Measurements from ENCODE around the gene IMMP2L. TPM values are rescaled to one million over a fixed set of nuclear protein-coding genes. Genes with fewer than 3 reads are reported as not detected.

Gene IMMP2L
- total and polyA plus RNA-seq, 2 donors (not counting 3 experiments of a cell fraction or from before 2014, with no cell fraction given), result 9.9 to 11.8 TPM

DNA sequence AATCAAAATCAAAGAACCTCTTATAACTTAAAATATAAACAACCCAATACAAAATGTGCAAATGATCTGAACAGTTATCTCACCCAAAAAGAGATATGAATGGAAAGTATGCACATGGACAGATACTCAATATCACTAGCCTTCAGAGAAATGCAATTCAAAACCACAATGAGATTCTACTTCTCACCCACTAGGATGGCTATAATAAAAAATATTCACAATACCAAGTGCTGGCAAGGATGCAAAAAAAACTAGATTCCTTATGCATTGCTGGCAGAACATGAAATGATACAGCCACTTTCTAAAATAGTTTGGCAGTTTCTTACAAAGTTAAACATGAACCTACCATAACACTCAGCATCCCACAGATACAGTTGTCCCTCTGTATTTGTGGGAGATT lies 601.5 kb downstream of the IMMP2L start:
- dilution Hi-C loops (cut with MboI; ENCODE audit: extremely low pct_ligation_motif_present, low sequenced_read_pairs), result no loop called here
- DNase-seq (ENCODE audit: low read depth, low spot score), result no peak
- FAIRE-seq, result no peak
- Histone ChIP-seq H2AFZ (ENCODE audit: low read depth, low read length) (no peak overlapping the region), H3K27me3 (ENCODE audit: control insufficient read depth in 2 of 2, insufficient read depth in 2 of 2, low read length in 2 of 2) (no peaks in the 10 kb centered on the region), H3K9ac (replicated peaks; ENCODE audit: extremely low read depth, insufficient read depth, low read length) (no peak overlapping the region), H3K36me3 (ENCODE audit: control insufficient read depth in 2 of 2, extremely low read depth in 1 of 2, insufficient read depth in 2 of 2, low read length in 2 of 2) (no peaks in the 10 kb centered on the region), H3K4me3 (replicated peaks in 1 of 3; ENCODE audit: insufficient read depth in 1 of 3, low read depth in 1 of 3, low read length in 3 of 3) (no peak overlapping the region), H3K9me1 (replicated peaks; ENCODE audit: control insufficient read depth, extremely low read depth, insufficient read depth, low read length) (no peaks in the 10 kb centered on the region), H3K27ac (ENCODE audit: insufficient read depth, low read depth, low read length) (no peak overlapping the region), H3K79me2 (ENCODE audit: control insufficient read depth, insufficient read depth, low read length) (no peaks in the 10 kb centered on the region), H3K4me2 (ENCODE audit: insufficient read depth, low read length) (no peak overlapping the region), H3K4me1 (ENCODE audit: control insufficient read depth, extremely low read depth, insufficient read depth, low read length) (no peaks in the 10 kb centered on the region), H3K9me3 (replicated peaks; ENCODE audit: control insufficient read depth, insufficient read depth, low read length) (no peaks in the 10 kb centered on the region), H4K20me1 (replicated peaks; ENCODE audit: control insufficient read depth, extremely low read depth, insufficient read depth, low read length) (no peaks in the 10 kb centered on the region)
- BruUV-seq (replicated peaks), result no TSS peak
- no peak for TF ChIP-seq EZH2 (IDR thresholded peaks at IDR 0.05; ENCODE audit: borderline replicate concordance, low read depth, low read length, severe bottlenecking)
- TF ChIP-seq POLR2A (IDR thresholded peaks at IDR 0.05; ENCODE audit: low read depth, low read length), result no peak
- TF ChIP-seq MYC (IDR thresholded peaks at IDR 0.05; ENCODE audit: low read depth, low read length), result no peak
- TF ChIP-seq, protein P1, sequence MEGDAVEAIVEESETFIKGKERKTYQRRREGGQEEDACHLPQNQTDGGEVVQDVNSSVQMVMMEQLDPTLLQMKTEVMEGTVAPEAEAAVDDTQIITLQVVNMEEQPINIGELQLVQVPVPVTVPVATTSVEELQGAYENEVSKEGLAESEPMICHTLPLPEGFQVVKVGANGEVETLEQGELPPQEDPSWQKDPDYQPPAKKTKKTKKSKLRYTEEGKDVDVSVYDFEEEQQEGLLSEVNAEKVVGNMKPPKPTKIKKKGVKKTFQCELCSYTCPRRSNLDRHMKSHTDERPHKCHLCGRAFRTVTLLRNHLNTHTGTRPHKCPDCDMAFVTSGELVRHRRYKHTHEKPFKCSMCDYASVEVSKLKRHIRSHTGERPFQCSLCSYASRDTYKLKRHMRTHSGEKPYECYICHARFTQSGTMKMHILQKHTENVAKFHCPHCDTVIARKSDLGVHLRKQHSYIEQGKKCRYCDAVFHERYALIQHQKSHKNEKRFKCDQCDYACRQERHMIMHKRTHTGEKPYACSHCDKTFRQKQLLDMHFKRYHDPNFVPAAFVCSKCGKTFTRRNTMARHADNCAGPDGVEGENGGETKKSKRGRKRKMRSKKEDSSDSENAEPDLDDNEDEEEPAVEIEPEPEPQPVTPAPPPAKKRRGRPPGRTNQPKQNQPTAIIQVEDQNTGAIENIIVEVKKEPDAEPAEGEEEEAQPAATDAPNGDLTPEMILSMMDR (IDR thresholded peaks at IDR 0.05; ENCODE audit: extremely low read depth in 1 of 2, insufficient read depth in 1 of 2, low read depth in 1 of 2, low read length in 2 of 2), result no peak
- TF ChIP-seq POLR2AphosphoS5 (IDR thresholded peaks at IDR 0.05; ENCODE audit: insufficient read depth, low read depth, low read length), result no peak
- no peak for TF ChIP-seq GATA2 (IDR thresholded peaks at IDR 0.05; ENCODE audit: insufficient read depth, insufficient read length, low read depth, low read length)
- TF ChIP-seq, protein P2, sequence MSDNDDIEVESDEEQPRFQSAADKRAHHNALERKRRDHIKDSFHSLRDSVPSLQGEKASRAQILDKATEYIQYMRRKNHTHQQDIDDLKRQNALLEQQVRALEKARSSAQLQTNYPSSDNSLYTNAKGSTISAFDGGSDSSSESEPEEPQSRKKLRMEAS (IDR thresholded peaks at IDR 0.05; ENCODE audit: insufficient read depth, insufficient read length), result no peak
- no peak for TF ChIP-seq FOS (IDR thresholded peaks at IDR 0.05; ENCODE audit: borderline replicate concordance, insufficient read depth, low read length)
- TF ChIP-seq JUN (IDR thresholded peaks at IDR 0.05; ENCODE audit: borderline replicate concordance, insufficient read depth, insufficient read length, low read depth), result no peak
- intact Hi-C loops (cut with micrococcal nuclease), result no loop called here
- CTCF ChIA-PET, result no interaction called here
- POLR2A ChIA-PET, result no interaction called here
